Heart right ventricle (tissue), 16 donors: ENCODE results near the gene ZNF831. TPM values are rescaled to one million over a fixed set of nuclear protein-coding genes. Genes with fewer than 3 reads are reported as not detected.

Experiments used
- ATAC-seq, 8 donors: fragments of 200-7000 bp; cut with Tn5 transposase; one replicate each; pipeline ENCODE4 v1.9.1; 2020; ENCODE audit warnings: mild to moderate bottlenecking in 8 of 8, moderate library complexity in 8 of 8, moderate number of reproducible peaks in 1 of 8
- DNase-seq, 2 donors: peaks; one replicate each; pipeline ENCODE4 v3.0.0-alpha.2; 2020
- H3K27ac ChIP-seq, 10 donors: fragments of 200-600 bp; sonication (generic) in 2 of 10; one replicate each; pipeline versions ENCODE4 v1.5.0 to v1.8.0; 2020 to 2022; ENCODE audit warnings: mild to moderate bottlenecking in 3 of 10
- H3K27me3 ChIP-seq, 7 donors: fragments of 200-600 bp; one replicate each; pipeline ENCODE4 v1.8.0; 2021 to 2022; ENCODE audit warnings: mild to moderate bottlenecking in 2 of 7
- H3K36me3 ChIP-seq, 9 donors: fragments of 200-600 bp; sonication (generic) in 1 of 9; one replicate each; pipeline versions ENCODE4 v1.5.0 to v1.8.0; 2020 to 2022; ENCODE audit warnings: mild to moderate bottlenecking in 2 of 9
- H3K4me1 ChIP-seq, 9 donors: fragments of 200-600 bp; sonication (generic) in 1 of 9; one replicate each; pipeline versions ENCODE4 v1.5.0 to v1.8.0; 2020 to 2022; ENCODE audit warnings: mild to moderate bottlenecking in 4 of 9
- H3K4me3 ChIP-seq, 10 donors: fragments of 200-600 bp; sonication (generic) in 2 of 10; one replicate each; pipeline versions ENCODE4 v1.5.0 to v1.8.0; 2020 to 2022; ENCODE audit warnings: mild to moderate bottlenecking in 7 of 10, moderate library complexity in 2 of 10
- H3K9me3 ChIP-seq, 11 donors: fragments of 200-600 bp in 10 of 11; sonication (generic) in 2 of 11; one replicate each; pipeline versions ENCODE4 v1.5.0 to v1.8.0; 2013 to 2022; ENCODE audit warnings: mild to moderate bottlenecking in 2 of 11, control low read depth in 1 of 11, moderate library complexity in 1 of 11
- CTCF ChIP-seq, 9 donors: fragments of 200-600 bp; sonication (generic) in 2 of 9; IDR thresholded peaks; one replicate each; pipeline versions ENCODE4 v1.5.0 to v1.8.0; 2021 to 2022; ENCODE audit warnings: antibody characterized with exemption in 9 of 9, mild to moderate bottlenecking in 5 of 9, moderate library complexity in 1 of 9
- WGBS, 2 donors: extraction: QIAGEN DNeasy Blood & Tissue Kit; methylation state at CpG; one replicate each; pipeline ENCODE4 v1.1.7; 2013; ENCODE audit warnings: inconsistent platforms in 1 of 2; 5-methylcytosine and 5-hydroxymethylcytosine counted together
- intact Hi-C, 10 donors: fragments of 100-400 bp; cut with DNase I; formaldehyde crosslinking; loops; one replicate each; pipeline versions ENCODE4 v1.11.1 to v1.14.2; 2022
- polyA plus RNA-seq, 2 donors: library from polyadenylated mRNA; stranded (reverse); fragments of 200-250 nt; gene quantifications; one replicate each; pipeline ENCODE4 v1.2.3, GENCODE V29; 2013
- total RNA-seq, 10 donors: library from RNA; stranded (reverse); fragmentation: NEBNext Ultra II Directional in 3 of 10; extraction: Animal tissue kit (Norgen Biotek cat#: 25700) in 3 of 10; gene quantifications; one replicate each; pipeline versions ENCODE4 v1.2.1 to v1.2.4, GENCODE V29; 2021 to 2023
- donor health status: Arrhythmogenic right ventricular cardiomyopathy.
- donor health status: ischemic (EF 13 %, LVEDD 7.1; RV severe dilation, severe dysfunction).
- donor health status: healthy with polysubstance abuse.
- donor health status: DM: no; HTN: yes; CAD: no.
- donor health status: DM: no; HTN: no; CAD: no.
- donor health status: ischemic (EF 25% LVEDD 6.9; RV normal size, moderate dysfunction).
- donor health status: ischemic (EF 25% LVEDD 5.7; RV mildly dilated, moderate dysfunction).
- donor health status: healthy.
- donor health status: DM: yes; HTN: yes; CAD: no.
- donor health status: Ischemic cardiomyopathy.
- donor health status: ischemic (EF 35%, LVEDD 5.7; RV mildly dilated, moderate dysfunction).
- donor health status: nonischemic (EF 11% LVEDD 7.7; RV severe dilation, severe dysfunction).
- donor health status: DM: yes; HTN: yes; CAD: no.
- donor health status: PGD.
- donor health status: ischemic (EF 29% LVEDD 5.4; RV normal size, mild dysfunction).
- donor health status: nonischemic (EF 23%, LVEDD 6.1; RV moderate dilation, normal function).

Gene ZNF831
- total and polyA plus RNA-seq, 12 donors = 0.01 to 0.72 (median 0.11) TPM; not detected in 1

DNA sequence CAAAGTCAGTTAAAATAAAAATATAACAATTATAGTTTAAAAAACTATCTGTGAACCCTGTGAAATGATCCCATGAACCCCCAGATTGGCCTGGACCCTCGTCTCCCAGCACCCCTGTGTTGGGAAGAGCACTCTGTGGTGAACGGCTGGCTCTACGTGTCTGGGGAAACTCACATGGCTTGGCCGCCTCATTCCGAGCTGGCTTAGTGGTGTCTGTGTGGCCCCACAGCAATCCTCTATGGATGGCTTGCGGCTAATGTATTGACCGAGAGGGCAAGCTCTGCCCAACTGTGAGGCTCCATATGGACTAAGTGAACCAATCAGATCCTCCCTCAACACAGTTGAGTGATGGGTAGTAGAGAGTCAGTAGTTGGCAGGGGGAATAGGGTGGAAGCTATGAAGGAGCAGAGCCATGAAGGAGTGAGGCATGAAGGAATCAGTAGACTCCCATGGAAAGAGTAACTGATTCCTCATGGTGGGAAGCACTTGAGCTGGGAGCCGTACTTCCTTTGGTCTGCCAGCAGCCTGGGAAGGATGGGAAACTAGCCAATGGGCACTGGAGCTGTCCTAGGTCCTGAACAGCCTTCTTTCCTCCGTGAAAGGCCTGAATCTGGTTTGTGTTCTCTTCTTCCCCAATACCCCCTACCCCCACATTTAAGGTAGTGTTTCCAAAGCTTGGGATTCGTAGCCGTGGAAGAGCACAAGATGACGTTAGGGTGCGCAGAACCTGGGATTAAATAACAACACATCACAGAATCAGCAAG lies 21.6 kb upstream of the ZNF831 start:
- WGBS, 2 donors = 76 to 78% methylated on average over 13 of the region's 13 CpGs
- no peak for TF ChIP-seq CTCF (IDR thresholded peaks at IDR 0.05)
- intact Hi-C loops = no loop called here

DNA sequence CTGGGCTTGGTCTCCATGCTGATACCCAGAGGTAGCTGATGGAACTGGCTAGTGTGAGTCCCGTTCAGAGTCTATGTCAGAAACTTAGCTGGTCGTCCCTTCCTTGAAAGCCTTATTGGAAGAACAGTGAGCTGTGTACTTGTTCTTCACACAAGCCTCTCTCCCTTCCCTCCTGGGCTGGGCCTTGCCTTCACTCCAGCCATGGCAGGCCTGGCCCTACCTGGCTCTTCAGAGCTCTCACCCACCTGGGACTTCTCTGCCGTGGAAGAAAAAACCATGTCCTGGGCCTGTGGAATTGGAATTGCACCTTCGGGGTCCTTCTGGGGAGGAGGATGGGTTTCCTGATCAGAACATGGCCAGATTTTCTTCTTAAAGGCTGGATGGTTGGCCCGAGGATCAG lies 20.3 kb upstream of the ZNF831 start:
- no peak overlapping the region for H3K4me3 ChIP-seq
- peaks cover 4 to 44% (median 27%) of the 10 kb centered on the region in 9 donors for H3K4me1 ChIP-seq
- no peak overlapping the region for H3K27ac ChIP-seq
- H3K27me3 ChIP-seq = no peaks in the 10 kb centered on the region
- H3K9me3 ChIP-seq = no peaks in the 10 kb centered on the region
- no peaks in the 10 kb centered on the region for H3K36me3 ChIP-seq
- DNase-seq (no peak), ATAC-seq (no peak)
- WGBS, 2 donors = 85 to 91% methylated on average over 5 of the region's 5 CpGs
- no peak for TF ChIP-seq CTCF (IDR thresholded peaks at IDR 0.05)
- intact Hi-C loops = no loop called here

More for the DNA sequence above, 21.6 kb upstream of the ZNF831 start:
- Histone ChIP-seq H3K27ac (no peak overlapping the region), H3K4me1 (peaks cover 4 to 32% (median 20%) of the 10 kb centered on the region in 9 donors), H3K36me3 (no peaks in the 10 kb centered on the region), H3K9me3 (no peaks in the 10 kb centered on the region), H3K4me3 (no peak overlapping the region), H3K27me3 (no peaks in the 10 kb centered on the region)
- no peak for ATAC-seq
- DNase-seq = no peak

- Histone ChIP-seq H3K27ac (no peak overlapping the region), H3K4me1 (peaks cover 4 to 51% (median 34%) of the 10 kb centered on the region in 9 donors), H3K36me3 (no peaks in the 10 kb centered on the region), H3K9me3 (no peaks in the 10 kb centered on the region), H3K27me3 (no peaks in the 10 kb centered on the region), H3K4me3 (no peak overlapping the region)
- whole genome bisulfite sequencing, 2 donors = 94 to 95% methylated on average over 9 of the region's 9 CpGs
- no peak for ATAC-seq
- no peak for DNase-seq
- no peak for TF ChIP-seq CTCF (IDR thresholded peaks at IDR 0.05)
- intact Hi-C loops = no loop called here
Measured at GRCh38 chr20:59144179-59144830, 19.3 kb upstream of the ZNF831 start.

- peak overlapping the region in 1 of 10 donors; percentile 4 for H3K27ac ChIP-seq
- 94% methylated on average over 4 of the region's 4 CpGs for WGBS, 2 donors
- peaks cover 4 to 51% (median 36%) of the 10 kb centered on the region in 9 donors for H3K4me1 ChIP-seq
- no peaks in the 10 kb centered on the region for H3K9me3 ChIP-seq
- DNase-seq (no peak), ATAC-seq (no peak)
- intact Hi-C loops = no loop called here
- no peaks in the 10 kb centered on the region for H3K36me3 ChIP-seq
- H3K27me3 ChIP-seq = no peaks in the 10 kb centered on the region
- no peak for TF ChIP-seq CTCF (IDR thresholded peaks at IDR 0.05)
- no peak overlapping the region for H3K4me3 ChIP-seq
Measured at GRCh38 chr20:59144831-59145196, 18.8 kb upstream of the ZNF831 start.
